ENCODE measurements around the gene PGA4.

The PGA4 gene

GRCh38 chr11:61277186-61278000, 55.2 kb downstream of the PGA4 start:
- no peak for DNase-seq (ENCODE audit: extremely low read depth in 1 of 2, low read depth in 1 of 2)

DNA sequence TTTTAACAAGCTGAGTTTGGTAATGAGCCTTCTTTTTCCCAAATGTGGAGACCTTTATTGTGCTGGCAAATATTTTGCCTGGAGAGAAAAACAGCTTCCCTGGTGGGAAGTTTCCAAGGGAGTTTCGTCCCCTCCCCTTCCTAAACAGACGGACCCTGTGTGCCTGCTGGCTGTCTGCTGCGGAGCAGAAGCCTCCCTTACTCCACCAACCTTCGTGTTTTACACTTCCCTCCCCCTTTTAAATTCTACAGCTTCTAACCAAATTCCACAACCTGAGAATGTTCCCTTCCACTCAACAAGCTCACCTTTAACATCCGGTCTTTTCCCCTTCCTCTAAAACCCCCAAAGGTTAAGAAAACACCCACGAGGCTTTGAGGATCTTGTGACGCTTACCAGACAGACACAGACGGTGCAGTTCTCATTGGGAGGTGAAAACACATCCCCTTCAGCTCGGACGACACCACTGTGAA, 55.9 kb downstream of the PGA4 start:
- no peak for DNase-seq (ENCODE audit: extremely low read depth in 1 of 2, low read depth in 1 of 2)

- DNase-seq (ENCODE audit: extremely low read depth in 1 of 2, low read depth in 1 of 2), result no peak
Measured at GRCh38 chr11:61279934-61280659, 58.0 kb downstream of the PGA4 start.

DNA sequence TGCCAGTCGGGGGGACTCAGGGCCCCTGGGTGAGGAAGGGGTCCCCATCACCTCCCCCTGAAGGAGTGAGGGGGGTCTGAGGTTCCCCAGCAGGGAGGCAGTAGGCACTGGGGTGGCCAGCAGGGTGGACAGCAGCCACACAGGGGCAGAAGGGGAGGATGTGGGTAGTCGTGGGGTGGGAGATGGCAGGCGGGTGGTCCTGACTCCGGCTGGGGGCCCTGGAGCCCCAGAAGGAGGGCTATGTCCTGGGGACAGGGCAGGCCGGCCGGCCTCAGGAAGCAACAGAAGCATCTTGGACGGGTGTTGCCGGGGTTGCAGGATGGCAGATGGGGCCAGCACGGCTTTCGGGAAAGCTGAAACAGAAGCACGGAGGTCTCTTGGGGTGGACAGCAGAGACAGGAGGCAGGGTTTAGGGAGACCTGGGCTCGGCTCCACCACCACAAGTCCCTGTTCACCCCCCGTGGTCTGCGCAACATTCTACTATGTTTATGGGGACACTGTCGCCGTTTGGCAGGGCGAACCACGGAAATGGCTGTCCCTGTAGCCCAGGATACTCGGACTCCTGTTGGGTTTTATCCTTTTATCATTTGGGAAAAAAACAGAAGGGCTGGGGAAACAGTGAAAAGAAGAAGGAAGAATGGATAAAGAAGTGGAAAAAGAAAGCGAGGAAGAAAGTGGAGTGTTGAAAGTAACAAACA, 58.9 kb downstream of the PGA4 start:
- DNase-seq (ENCODE audit: extremely low read depth in 1 of 2, low read depth in 1 of 2), result no peak
